Tibial nerve (tissue), 4 donors: ENCODE data around the gene LBP. TPM values are rescaled to one million over a fixed set of nuclear protein-coding genes. Genes with fewer than 3 reads are reported as not detected.
"Not testable (repeated sequence)": the region's sequence is repeated elsewhere in the genome, so short reads cannot be mapped to it uniquely, and the experiment has no call there.

ENCODE experiments used
- DNase-seq, 2 donors: peaks; one replicate each; pipeline ENCODE4 v3.0.0-alpha.2; 2019; ENCODE audit warnings: low spot score in 2 of 2
- H3K27ac ChIP-seq, 4 donors: fragments of 200-600 bp; sonication (generic) in 3 of 4; one replicate each; pipeline ENCODE4 v1.5.1; 2017 to 2019; ENCODE audit warnings: mild to moderate bottlenecking in 1 of 4
- H3K27me3 ChIP-seq, 2 donors: fragments of 200-600 bp; sonication (generic) in 1 of 2; one replicate each; pipeline versions ENCODE4 v1.5.1 to v1.6.0; 2017 to 2019
- H3K36me3 ChIP-seq, 3 donors: fragments of 200-600 bp; sonication (generic); one replicate each; pipeline ENCODE4 v1.5.1; 2018 to 2019
- H3K4me1 ChIP-seq, 4 donors: fragments of 200-600 bp; sonication (generic) in 3 of 4; one replicate each; pipeline ENCODE4 v1.5.1; 2017 to 2019
- H3K4me3 ChIP-seq, 4 donors: fragments of 200-600 bp; sonication (generic) in 3 of 4; one replicate each; pipeline ENCODE4 v1.5.1; 2017 to 2019; ENCODE audit warnings: mild to moderate bottlenecking in 1 of 4, moderate library complexity in 1 of 4
- H3K9me3 ChIP-seq, 4 donors: fragments of 200-600 bp; sonication (generic) in 3 of 4; one replicate each; pipeline ENCODE4 v1.5.1; 2017 to 2019
- EP300 ChIP-seq, 2 donors: sonication (generic); formaldehyde crosslinking; IDR thresholded peaks; one replicate each; pipeline ENCODE4 v1.6.1; 2017; ENCODE audit warnings: antibody characterized with exemption in 2 of 2, mild to moderate bottlenecking in 1 of 2
- POLR2A ChIP-seq, 2 donors: fragments of 450-650 bp; IDR thresholded peaks; one replicate each; pipeline ENCODE4 v1.6.1; 2017; ENCODE audit warnings: antibody characterized with exemption in 2 of 2, mild to moderate bottlenecking in 2 of 2, moderate library complexity in 2 of 2
- WGBS, 2 donors: methylation state at CpG; one replicate each; pipeline ENCODE4 v1.1.5; 2018; 5-methylcytosine and 5-hydroxymethylcytosine counted together
- total RNA-seq, 4 donors: library from RNA; depleted of rRNA; stranded (reverse); fragments of >200 nt; gene quantifications; one replicate each; pipeline ENCODE4 v1.1.0, GENCODE V29; 2016
- TF ChIP-seq, protein P1 (sequence below), 5 experiments: fragments of 200-600 bp in 3 of 5; fragments of 450-650 bp in 2 of 5; sonication (generic) in 3 of 5; IDR thresholded peaks; one replicate each; pipeline ENCODE4 v1.5.1; 2016 to 2019; ENCODE audit warnings: antibody characterized with exemption in 5 of 5, mild to moderate bottlenecking in 3 of 5, moderate library complexity in 2 of 5

Gene LBP
- total RNA-seq, 4 donors from 2014 or later: 2.2 to 30.0 TPM; not detected in 2

- WGBS, 2 donors: 91 to 99% methylated on average over 5 of the region's 5 CpGs
- no peak for TF ChIP-seq EP300 (IDR thresholded peaks at IDR 0.05)
- TF ChIP-seq, protein P1, sequence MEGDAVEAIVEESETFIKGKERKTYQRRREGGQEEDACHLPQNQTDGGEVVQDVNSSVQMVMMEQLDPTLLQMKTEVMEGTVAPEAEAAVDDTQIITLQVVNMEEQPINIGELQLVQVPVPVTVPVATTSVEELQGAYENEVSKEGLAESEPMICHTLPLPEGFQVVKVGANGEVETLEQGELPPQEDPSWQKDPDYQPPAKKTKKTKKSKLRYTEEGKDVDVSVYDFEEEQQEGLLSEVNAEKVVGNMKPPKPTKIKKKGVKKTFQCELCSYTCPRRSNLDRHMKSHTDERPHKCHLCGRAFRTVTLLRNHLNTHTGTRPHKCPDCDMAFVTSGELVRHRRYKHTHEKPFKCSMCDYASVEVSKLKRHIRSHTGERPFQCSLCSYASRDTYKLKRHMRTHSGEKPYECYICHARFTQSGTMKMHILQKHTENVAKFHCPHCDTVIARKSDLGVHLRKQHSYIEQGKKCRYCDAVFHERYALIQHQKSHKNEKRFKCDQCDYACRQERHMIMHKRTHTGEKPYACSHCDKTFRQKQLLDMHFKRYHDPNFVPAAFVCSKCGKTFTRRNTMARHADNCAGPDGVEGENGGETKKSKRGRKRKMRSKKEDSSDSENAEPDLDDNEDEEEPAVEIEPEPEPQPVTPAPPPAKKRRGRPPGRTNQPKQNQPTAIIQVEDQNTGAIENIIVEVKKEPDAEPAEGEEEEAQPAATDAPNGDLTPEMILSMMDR (IDR thresholded peaks at IDR 0.05): no peak
- TF ChIP-seq POLR2A (IDR thresholded peaks at IDR 0.05): no peak
- no peak for DNase-seq
- H3K36me3 ChIP-seq: peaks cover 0 to 9% (median 0%) of the 10 kb centered on the region in 3 donors
- no peaks in the 10 kb centered on the region for H3K4me1 ChIP-seq
- H3K4me3 ChIP-seq: no peak overlapping the region
- no peak overlapping the region for H3K27ac ChIP-seq
- H3K27me3 ChIP-seq: no peaks in the 10 kb centered on the region
- H3K9me3 ChIP-seq: no peaks in the 10 kb centered on the region
These were observed 55.8 kb downstream of the LBP start for GRCh38 chr20:38402089-38402488.

DNA sequence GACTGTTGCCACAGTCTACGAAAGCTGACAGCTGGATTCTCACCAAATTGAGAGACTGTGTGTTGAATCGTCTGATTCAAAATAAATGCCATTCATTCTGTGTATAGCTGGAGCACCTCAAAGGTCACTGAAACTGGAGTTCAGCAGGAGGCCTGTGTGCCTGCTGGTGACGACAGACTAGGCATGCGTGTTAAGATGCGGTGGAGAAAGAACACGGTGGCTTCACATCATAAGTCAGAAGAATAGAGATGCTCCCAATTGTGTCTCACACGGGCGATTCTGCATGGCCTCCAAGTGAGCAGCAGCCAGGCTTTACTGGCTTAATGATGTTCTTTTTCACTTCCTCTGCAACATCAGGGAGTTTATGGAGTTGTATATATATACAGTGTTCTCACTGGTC is 56.5 kb downstream of the LBP start:
- peaks cover 0 to 9% (median 0%) of the 10 kb centered on the region in 3 donors for H3K36me3 ChIP-seq
- no peaks in the 10 kb centered on the region for H3K4me1 ChIP-seq
- H3K27me3 ChIP-seq: no peaks in the 10 kb centered on the region
- no peak overlapping the region for H3K27ac ChIP-seq
- H3K9me3 ChIP-seq: no peaks in the 10 kb centered on the region
- WGBS, 2 donors: 60 to 64% methylated on average over 8 of the region's 8 CpGs
- DNase-seq: no peak
- no peak overlapping the region for H3K4me3 ChIP-seq
- TF ChIP-seq EP300 (IDR thresholded peaks at IDR 0.05): no peak

DNA sequence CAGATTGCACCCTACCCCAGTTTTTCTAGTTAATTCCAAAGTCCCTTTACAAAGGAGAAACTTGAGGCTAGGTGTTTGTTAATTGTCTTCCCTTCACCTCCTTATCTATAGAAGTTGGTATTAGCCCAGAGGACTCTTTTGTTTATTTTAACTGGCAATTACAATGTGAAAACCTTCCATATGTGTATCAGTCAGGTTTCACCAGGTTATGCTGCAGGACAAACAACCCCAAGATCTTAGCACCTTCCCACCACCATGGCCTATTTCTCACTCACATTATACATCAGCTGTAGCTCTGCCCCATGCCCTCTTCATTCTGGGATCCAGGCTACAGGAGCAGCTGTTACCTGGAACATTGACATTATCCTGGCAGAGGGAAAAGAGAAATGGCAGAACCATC is 57.7 kb downstream of the LBP start:
- no peak overlapping the region for H3K27ac ChIP-seq
- no peak for DNase-seq
- no peak overlapping the region for H3K4me3 ChIP-seq
- peaks cover 0 to 9% (median 0%) of the 10 kb centered on the region in 3 donors for H3K36me3 ChIP-seq
- no peaks in the 10 kb centered on the region for H3K4me1 ChIP-seq
- TF ChIP-seq, protein P1 (IDR thresholded peaks at IDR 0.05): no peak
- TF ChIP-seq POLR2A (IDR thresholded peaks at IDR 0.05) (no peak), EP300 (IDR thresholded peaks at IDR 0.05) (no peak)
- H3K9me3 ChIP-seq: no peaks in the 10 kb centered on the region
- H3K27me3 ChIP-seq: no peaks in the 10 kb centered on the region

- Histone ChIP-seq H3K27me3 (no peaks in the 10 kb centered on the region), H3K36me3 (peaks cover 0 to 9% (median 0%) of the 10 kb centered on the region in 3 donors), H3K4me1 (no peaks in the 10 kb centered on the region), H3K27ac (no peak overlapping the region), H3K9me3 (no peaks in the 10 kb centered on the region), H3K4me3 (no peak overlapping the region)
- DNase-seq: no peak
- WGBS, 2 donors: 50 to 58% methylated on average over 2 of the region's 2 CpGs
- TF ChIP-seq POLR2A (IDR thresholded peaks at IDR 0.05) (no peak), EP300 (IDR thresholded peaks at IDR 0.05) (no peak)
- TF ChIP-seq, protein P1 (IDR thresholded peaks at IDR 0.05): no peak
These were observed 58.9 kb downstream of the LBP start for GRCh38 chr20:38405132-38405531.

- no peak overlapping the region for H3K27ac ChIP-seq
- H3K4me3 ChIP-seq: no peak overlapping the region
- no peaks in the 10 kb centered on the region for H3K4me1 ChIP-seq
- H3K36me3 ChIP-seq: peaks cover 0 to 18% (median 0%) of the 10 kb centered on the region in 3 donors
- no peak for DNase-seq
- no peaks in the 10 kb centered on the region for H3K9me3 ChIP-seq
- 86 to 91% methylated on average over 5 of the region's 5 CpGs for WGBS, 2 donors
- TF ChIP-seq, protein P1 (IDR thresholded peaks at IDR 0.05): no peak
- TF ChIP-seq POLR2A (IDR thresholded peaks at IDR 0.05): no peak
- no peak for TF ChIP-seq EP300 (IDR thresholded peaks at IDR 0.05)
- H3K27me3 ChIP-seq: no peaks in the 10 kb centered on the region
These were observed 60.2 kb downstream of the LBP start for GRCh38 chr20:38406476-38406875.

DNA sequence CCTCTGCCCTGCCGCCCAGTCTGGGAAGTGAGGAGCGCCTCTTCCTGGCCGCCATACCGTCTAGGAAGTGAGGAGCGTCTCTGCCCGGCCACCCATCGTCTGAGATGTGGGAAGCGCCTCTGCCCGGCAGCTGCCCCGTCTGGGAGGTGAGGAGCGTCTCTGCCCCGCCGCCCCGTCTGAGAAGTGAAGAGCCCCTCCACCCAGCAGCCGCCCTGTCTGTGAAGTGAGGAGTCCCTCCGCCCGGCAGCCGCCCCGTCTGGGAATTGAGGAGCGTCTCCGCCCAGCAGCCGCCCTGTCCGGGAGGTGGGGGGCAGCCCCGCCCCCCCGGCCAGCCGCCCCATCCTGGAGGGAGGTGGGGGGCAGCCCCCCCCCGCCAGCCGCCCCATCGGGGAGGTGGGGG is 61.0 kb downstream of the LBP start:
- H3K4me1 ChIP-seq: no peaks in the 10 kb centered on the region
- WGBS, 2 donors: 96 to 98% methylated on average over 13 to 25 of the region's 29 CpGs
- H3K27me3 ChIP-seq: no peaks in the 10 kb centered on the region
- no peak overlapping the region for H3K4me3 ChIP-seq
- no peak for TF ChIP-seq POLR2A (IDR thresholded peaks at IDR 0.05)
- TF ChIP-seq, protein P1 (IDR thresholded peaks at IDR 0.05): no peak
- TF ChIP-seq EP300 (IDR thresholded peaks at IDR 0.05): no peak
- peaks cover 0 to 23% (median 0%) of the 10 kb centered on the region in 3 donors for H3K36me3 ChIP-seq
- DNase-seq: no peak
- no peak overlapping the region for H3K27ac ChIP-seq
- H3K9me3 ChIP-seq: no peaks in the 10 kb centered on the region

- H3K4me1 ChIP-seq, DNase-seq, H3K9me3 ChIP-seq, H3K4me3 ChIP-seq, H3K27me3 ChIP-seq, H3K27ac ChIP-seq: not testable (repeated sequence)
- 76 to 77% methylated on average over 9 of the region's 9 CpGs for WGBS, 2 donors
- H3K36me3 ChIP-seq: peaks cover 0 to 28% (median 0%) of the 10 kb centered on the region in 3 donors
These were observed 61.5 kb downstream of the LBP start for GRCh38 chr20:38407822-38408221.
